Measurements from ENCODE around the gene TIMP2.

GRCh38 chr17:78935419-78936323, 10.5 kb upstream of the TIMP2 start:
- TF ChIP-seq CTCF (IDR thresholded peaks at IDR 0.05) (no peak), POLR2A (IDR thresholded peaks at IDR 0.05) (no peak)
